Stimulated activated CD4-positive, alpha-beta T cell treated with anti-CD3 and anti-CD28 coated beads, Interleukin-12 subunit alpha, Interleukin-12 subunit beta, amount 100 ng/mL, for 4 hours (primary cell): Measurements from ENCODE around the gene TUBGCP2.

Experiments
- DNase-seq: peaks from one replicate; pipeline ENCODE4 v3.0.0-alpha.2; 2020

Gene TUBGCP2

GRCh38 chr10:133342942-133343341, 34.3 kb upstream of the TUBGCP2 start:
- no peak for DNase-seq

GRCh38 chr10:133341983-133342382, 33.3 kb upstream of the TUBGCP2 start:
- DNase-seq = no peak

- DNase-seq = no peak
These were observed 31.2 kb upstream of the TUBGCP2 start for GRCh38 chr10:133339708-133340380.

- DNase-seq = no peak
These were observed 29.7 kb upstream of the TUBGCP2 start for GRCh38 chr10:133338080-133339071.

GRCh38 chr10:133337370-133337725, 28.7 kb upstream of the TUBGCP2 start:
- DNase-seq = no peak

GRCh38 chr10:133336577-133337369, 28.1 kb upstream of the TUBGCP2 start, which contains the start of gene CALY:
TSS of gene CALY (minus strand) at chr10:133336896. CDS start at chr10:133328989, 7,907 bp downstream.
- DNase-seq = peak; percentile 59

- no peak for DNase-seq
These were observed 27.5 kb upstream of the TUBGCP2 start for GRCh38 chr10:133336118-133336576.

- DNase-seq = peak; percentile 70
These were observed 26.8 kb upstream of the TUBGCP2 start for GRCh38 chr10:133335246-133336117.

GRCh38 chr10:133334503-133335245, 26.0 kb upstream of the TUBGCP2 start:
- DNase-seq = peak; percentile 46

- DNase-seq = no peak
These were observed 24.4 kb upstream of the TUBGCP2 start for GRCh38 chr10:133332936-133333699.

GRCh38 chr10:133329491-133330202, 21.0 kb upstream of the TUBGCP2 start:
- DNase-seq = peak; percentile 92

- no peak for DNase-seq
These were observed 20.0 kb upstream of the TUBGCP2 start for GRCh38 chr10:133328358-133329343.

GRCh38 chr10:133327651-133328357, 19.1 kb upstream of the TUBGCP2 start:
- no peak for DNase-seq

- DNase-seq = no peak
These were observed 18.3 kb upstream of the TUBGCP2 start for GRCh38 chr10:133326745-133327650.

- DNase-seq = no peak
These were observed 17.5 kb upstream of the TUBGCP2 start for GRCh38 chr10:133326223-133326551.

- DNase-seq = no peak
These were observed 17.0 kb upstream of the TUBGCP2 start for GRCh38 chr10:133325440-133326222.
